Transverse colon (tissue), 4 donors: Measurements from ENCODE around the gene MGLL. TPM values are rescaled to one million over a fixed set of nuclear protein-coding genes. Genes with fewer than 3 reads are reported as not detected.

ENCODE experiments used
- DNase-seq: peaks from one replicate; pipeline ENCODE4 v3.0.0-alpha.2; 2019
- H3K27ac ChIP-seq, 4 donors: fragments of 200-600 bp; sonication (generic); 2 replicates each; pipeline ENCODE4 v1.5.1; 2016 to 2018; ENCODE audit warnings: inconsistent platforms in 4 of 4
- H3K27me3 ChIP-seq: fragments of 200-600 bp; sonication (generic); 2 replicates; pipeline ENCODE4 v1.5.1; 2017; ENCODE audit warnings: inconsistent platforms
- H3K36me3 ChIP-seq, 4 donors: fragments of 200-600 bp; sonication (generic); 2 replicates each; pipeline ENCODE4 v1.5.1; 2017 to 2019; ENCODE audit warnings: inconsistent platforms in 4 of 4
- H3K4me1 ChIP-seq, 4 donors: fragments of 200-600 bp; sonication (generic); 2 replicates each; pipeline ENCODE4 v1.5.1; 2017 to 2020; ENCODE audit warnings: inconsistent platforms in 4 of 4
- H3K4me3 ChIP-seq, 4 donors: fragments of 200-600 bp; sonication (generic); 1 replicate in 1 of 4; 2 replicates in 3 of 4; pipeline versions ENCODE4 v1.5.1 to v1.6.1; 2017 to 2019; ENCODE audit warnings: inconsistent platforms in 4 of 4
- H3K9me3 ChIP-seq, 2 donors: fragments of 200-600 bp; sonication (generic); 2 replicates each; pipeline ENCODE4 v1.5.1; 2017 to 2019; ENCODE audit warnings: inconsistent platforms in 2 of 2
- EP300 ChIP-seq: sonication (generic); formaldehyde crosslinking; IDR thresholded peaks from one replicate; pipeline ENCODE4 v1.6.1; 2017; ENCODE audit warnings: antibody characterized with exemption, low read depth
- POLR2A ChIP-seq: fragments of 450-650 bp; IDR thresholded peaks from one replicate; pipeline ENCODE4 v1.6.1; 2016; ENCODE audit warnings: antibody characterized with exemption, mild to moderate bottlenecking, moderate library complexity
- POLR2AphosphoS5 ChIP-seq, 3 donors: sonication (generic); formaldehyde crosslinking; IDR thresholded peaks; one replicate each; pipeline ENCODE4 v1.6.1; 2016; ENCODE audit warnings: antibody characterized with exemption in 3 of 3
- WGBS, 2 donors: methylation state at CpG; one replicate each; pipeline ENCODE4 v1.1.5; 2018; ENCODE audit warnings: low coverage in 1 of 2; 5-methylcytosine and 5-hydroxymethylcytosine counted together
- in situ Hi-C, 4 donors: fragments of 200-750 bp; cut with MboI; loops; one replicate each; pipeline versions ENCODE4 v1.15.0 to v1.15.1; 2017; ENCODE audit warnings: low sequenced_read_pairs in 3 of 4, low pct_ligation_motif_present in 1 of 4, low pct_unique_long_range_greater_than_20kb in 1 of 4
- intact Hi-C: fragments of 100-400 bp; cut with DNase I; formaldehyde crosslinking; loops from one replicate; pipeline ENCODE4 v1.15.1; 2023; ENCODE audit warnings: low total_unique reads
- total RNA-seq, 4 donors: library from RNA; depleted of rRNA; stranded (reverse); fragments of >200 nt; gene quantifications; one replicate each; pipeline ENCODE4 v1.1.0, GENCODE V29; 2016
- TF ChIP-seq, protein P1 (sequence below), 5 experiments: fragments of 200-600 bp in 3 of 5; fragments of 450-650 bp in 2 of 5; sonication (generic) in 3 of 5; IDR thresholded peaks; 1 replicate in 2 of 5; 2 replicates in 3 of 5; pipeline ENCODE4 v1.5.1; 2016 to 2017; ENCODE audit warnings: antibody characterized with exemption in 5 of 5, inconsistent platforms in 3 of 5, mild to moderate bottlenecking in 2 of 5, moderate library complexity in 1 of 5

MGLL gene
- total RNA-seq, 4 donors from 2014 or later: 150 to 329 (median 294) TPM

DNA sequence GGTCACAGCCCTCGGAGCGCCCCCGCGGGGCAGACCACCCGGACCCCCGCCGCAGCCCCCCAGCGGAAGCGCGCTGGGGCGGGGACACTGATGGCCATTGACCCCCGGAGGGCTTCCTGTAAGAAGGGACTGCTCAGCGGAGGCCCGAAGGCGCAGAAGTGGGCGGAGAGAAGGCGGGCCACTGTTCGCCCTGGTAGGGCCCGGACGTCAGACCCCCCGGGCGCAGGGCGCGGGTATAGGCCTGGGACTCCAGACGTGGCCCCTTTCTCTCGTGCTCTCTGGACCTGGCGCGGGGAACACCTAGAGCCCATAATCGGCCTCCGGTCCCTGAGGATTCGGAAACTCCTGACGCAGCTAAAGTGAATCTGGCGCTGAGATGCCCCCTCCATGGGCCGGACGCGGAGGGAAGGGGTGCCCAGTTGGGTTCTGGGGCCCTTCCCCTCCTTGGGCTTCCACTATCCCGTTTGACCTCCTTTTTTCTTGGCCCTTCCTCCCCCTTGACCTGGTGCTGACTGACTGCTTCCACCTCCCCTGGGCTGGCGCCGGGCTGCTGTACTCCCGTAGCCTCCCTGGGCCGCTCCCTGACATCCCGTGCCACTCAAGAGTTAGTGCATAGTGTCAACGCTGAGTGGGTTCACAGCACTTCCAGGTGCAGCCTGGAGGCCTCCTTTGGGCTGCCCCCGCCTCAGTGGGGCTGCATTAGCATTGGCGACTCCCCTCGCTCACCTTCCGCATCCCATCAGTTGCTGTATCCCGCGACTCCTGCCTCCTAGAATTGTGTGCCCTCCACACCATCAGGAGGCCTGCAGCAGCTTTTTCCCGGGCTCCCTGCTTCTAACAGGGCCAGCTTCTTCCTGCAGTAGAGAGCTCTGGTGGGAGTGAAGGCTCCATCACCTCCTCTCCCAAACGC lies 148.9 kb downstream of the MGLL start:
- H3K4me1 ChIP-seq: peaks cover 8 to 29% (median 23%) of the 10 kb centered on the region in 4 donors
- WGBS, 2 donors: 15 to 22% methylated on average over 7 to 34 of the region's 51 CpGs
- intact Hi-C loops (no loop called here), in situ Hi-C loops (loop anchor here in 2 of 4 donors (25.0 kb wide), 2 partner anchors 164 to 289 kb away; no protein-coding TSS in a partner anchor)
- H3K9me3 ChIP-seq: no peaks in the 10 kb centered on the region
- H3K27me3 ChIP-seq: no peaks in the 10 kb centered on the region
- DNase-seq: peak; percentile 61
- peak overlapping the region; percentile 90 to 98 (median 92) for H3K27ac ChIP-seq
- H3K36me3 ChIP-seq: no peaks in the 10 kb centered on the region
- H3K4me3 ChIP-seq: peak overlapping the region; percentile 82 to 98 (median 97)
- TF ChIP-seq POLR2A (no peak), EP300 (no peak), POLR2AphosphoS5 (IDR thresholded peaks at IDR 0.05) (no peak)
- TF ChIP-seq, protein P1, sequence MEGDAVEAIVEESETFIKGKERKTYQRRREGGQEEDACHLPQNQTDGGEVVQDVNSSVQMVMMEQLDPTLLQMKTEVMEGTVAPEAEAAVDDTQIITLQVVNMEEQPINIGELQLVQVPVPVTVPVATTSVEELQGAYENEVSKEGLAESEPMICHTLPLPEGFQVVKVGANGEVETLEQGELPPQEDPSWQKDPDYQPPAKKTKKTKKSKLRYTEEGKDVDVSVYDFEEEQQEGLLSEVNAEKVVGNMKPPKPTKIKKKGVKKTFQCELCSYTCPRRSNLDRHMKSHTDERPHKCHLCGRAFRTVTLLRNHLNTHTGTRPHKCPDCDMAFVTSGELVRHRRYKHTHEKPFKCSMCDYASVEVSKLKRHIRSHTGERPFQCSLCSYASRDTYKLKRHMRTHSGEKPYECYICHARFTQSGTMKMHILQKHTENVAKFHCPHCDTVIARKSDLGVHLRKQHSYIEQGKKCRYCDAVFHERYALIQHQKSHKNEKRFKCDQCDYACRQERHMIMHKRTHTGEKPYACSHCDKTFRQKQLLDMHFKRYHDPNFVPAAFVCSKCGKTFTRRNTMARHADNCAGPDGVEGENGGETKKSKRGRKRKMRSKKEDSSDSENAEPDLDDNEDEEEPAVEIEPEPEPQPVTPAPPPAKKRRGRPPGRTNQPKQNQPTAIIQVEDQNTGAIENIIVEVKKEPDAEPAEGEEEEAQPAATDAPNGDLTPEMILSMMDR (IDR thresholded peaks at IDR 0.05): no peak

GRCh38 chr3:127672429-127673190 lies 149.7 kb downstream of the MGLL start, which contains the start of gene ABTB1:
ABTB1 (plus strand) TSS chr3:127672952; CDS start chr3:127673026, 74 bp downstream.
- Histone ChIP-seq H3K27ac (peak within 1 kb of the TSS; percentile 90 to 98 (median 92)), H3K36me3 (no peaks in the 10 kb centered on the region), H3K4me1 (peaks cover 8 to 29% (median 23%) of the 10 kb centered on the region in 4 donors), H3K9me3 (no peaks in the 10 kb centered on the region), H3K4me3 (peak within 1 kb of the TSS; percentile 83 to 98 (median 97)), H3K27me3 (no peaks in the 10 kb centered on the region)
- intact Hi-C loops: no loop called here
- in situ Hi-C loops: loop anchor here in 2 of 4 donors (25.0 kb wide), 2 partner anchors 165 to 290 kb away; no protein-coding TSS in a partner anchor
- DNase-seq: peak; percentile 90
- TF ChIP-seq, protein P1 (IDR thresholded peaks at IDR 0.05): no peak
- TF ChIP-seq POLR2A (peak; percentile 90), POLR2AphosphoS5 (IDR thresholded peaks at IDR 0.05) (peak; percentile 69 to 89 (median 82)), EP300 (no peak)
- 1% methylated on average over 71 of the region's 102 CpGs; no CpG with 5 or more reads in 1 of the 2 donors for WGBS, 2 donors

- Histone ChIP-seq H3K4me1 (peaks cover 8 to 29% (median 23%) of the 10 kb centered on the region in 4 donors), H3K4me3 (peak overlapping the region; percentile 83 to 98 (median 97)), H3K36me3 (no peaks in the 10 kb centered on the region), H3K27me3 (no peaks in the 10 kb centered on the region), H3K27ac (peak overlapping the region; percentile 90 to 98 (median 92)), H3K9me3 (no peaks in the 10 kb centered on the region)
- in situ Hi-C loops: loop anchor here in 2 of 4 donors (25.0 kb wide), 2 partner anchors 166 to 291 kb away; no protein-coding TSS in a partner anchor
- WGBS, 2 donors: 44% methylated on average over 19 of the region's 44 CpGs; no CpG with 5 or more reads in 1 of the 2 donors
- no peak for TF ChIP-seq POLR2A
- no peak for TF ChIP-seq POLR2AphosphoS5 (IDR thresholded peaks at IDR 0.05)
- intact Hi-C loops: no loop called here
- no peak for DNase-seq
Observed at GRCh38 chr3:127671523-127672428, 150.5 kb downstream of the MGLL start.
